ENCODE measurements around the gene EMC8. TPM values are rescaled to one million over a fixed set of nuclear protein-coding genes. Genes with fewer than 3 reads are reported as not detected.

EMC8 gene
- total RNA-seq, 1 experiment from 2014 or later: 73.0 TPM

DNA sequence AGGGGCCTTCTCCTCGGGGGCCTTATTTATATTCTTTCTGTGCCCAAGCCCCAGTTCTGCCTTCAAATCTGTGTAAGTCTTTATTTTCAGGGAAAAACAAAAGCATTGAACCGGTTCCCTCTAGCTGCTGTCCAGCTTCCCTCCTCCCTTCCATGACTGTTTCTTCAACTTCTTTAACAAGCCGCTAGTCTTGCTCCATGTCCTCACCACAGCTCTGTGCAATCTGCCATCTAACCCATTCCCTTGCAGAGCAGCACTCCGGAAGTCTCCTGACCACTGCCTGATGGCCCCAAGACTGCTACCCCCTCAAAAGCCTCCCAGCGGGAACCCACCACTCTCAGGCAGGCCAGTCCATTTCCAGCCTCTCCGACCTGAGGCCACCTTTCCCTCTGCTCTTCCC is 16.9 kb downstream of the EMC8 start:
- Histone ChIP-seq H3K27me3 (ENCODE audit: insufficient read depth, low read length) (no peaks in the 10 kb centered on the region), H3K36me3 (ENCODE audit: control insufficient read depth in 1 of 2, insufficient read depth in 2 of 2, low read length in 2 of 2) (peaks cover 20 to 56% of the 10 kb centered on the region in 2 experiments; a peak in 3 of 4 replicates), H3K4me2 (ENCODE audit: low read length) (no peak overlapping the region), H4K20me1 (ENCODE audit: insufficient read depth) (no peaks in the 10 kb centered on the region; the same call in 1 of the 2 replicates), H2AFZ (ENCODE audit: low read depth, low read length, poor library complexity, severe bottlenecking) (no peak overlapping the region), H3K79me2 (ENCODE audit: insufficient read depth, low read length) (peaks cover 58% of the 10 kb centered on the region), H3K27ac (ENCODE audit: low read depth, low read length) (no peak overlapping the region), H3K9ac (ENCODE audit: low read length) (no peak overlapping the region), H3K4me3 (replicated peaks in 1 of 2; ENCODE audit: low read depth in 1 of 2, low read length in 2 of 2) (no peak overlapping the region), H3K9me2 (ENCODE audit: insufficient read depth) (no peaks in the 10 kb centered on the region), H3K9me3 (ENCODE audit: control insufficient read depth in 1 of 2, insufficient read depth in 1 of 2, low read depth in 1 of 2, low read length in 2 of 2) (no peaks in the 10 kb centered on the region), H3K4me1 (ENCODE audit: control insufficient read depth in 1 of 2, insufficient read depth in 2 of 2, low read length in 2 of 2) (no peaks in the 10 kb centered on the region)
- ATAC-seq (no peak), DNase-seq (ENCODE audit: low read depth, low spot score) (no peak)
- POLR2A ChIA-PET: no interaction called here
- intact Hi-C loops (cut with micrococcal nuclease): no loop called here
- no TSS peak for BruUV-seq (replicated peaks)
- RAD21 ChIA-PET (ENCODE audit: low non-redundant PET in 1 of 2, low total read pairs in 2 of 2, uncharacterized antibody in 2 of 2, unreplicated experiment in 2 of 2): no interaction called here
- CTCF ChIA-PET: no interaction called here
- TF ChIP-seq EGR1 (IDR thresholded peaks at IDR 0.05; ENCODE audit: low read depth) (no peak), MAX (IDR thresholded peaks at IDR 0.05) (no peak), JUND (IDR thresholded peaks at IDR 0.05) (no peak), REST (IDR thresholded peaks at IDR 0.05; ENCODE audit: low read depth) (no peak), SIN3A (IDR thresholded peaks at IDR 0.05; ENCODE audit: low read depth) (no peak), POLR2AphosphoS5 (IDR thresholded peaks at IDR 0.05; ENCODE audit: low read depth, low read length) (no peak), TCF7L2 (IDR thresholded peaks at IDR 0.05; ENCODE audit: borderline replicate concordance, extremely low read depth, insufficient read depth, insufficient read length) (no peak), CBX3 (IDR thresholded peaks at IDR 0.05; ENCODE audit: low read depth) (no peak), YY1 (IDR thresholded peaks at IDR 0.05; ENCODE audit: extremely low read depth, insufficient replicate concordance, low read depth, low read length) (no peak), EZH2phosphoT487 (IDR thresholded peaks at IDR 0.05; ENCODE audit: borderline replicate concordance) (no peak), ZFX (IDR thresholded peaks at IDR 0.05) (no peak), SRF (IDR thresholded peaks at IDR 0.05; ENCODE audit: low read depth) (no peak), RAD21 (IDR thresholded peaks at IDR 0.05; ENCODE audit: low read depth) (no peak), EZH2 (IDR thresholded peaks at IDR 0.05) (no peak), ZNF274 (IDR thresholded peaks at IDR 0.05; ENCODE audit: low read depth, low read length) (no peak), FOSL1 (IDR thresholded peaks at IDR 0.05; ENCODE audit: low read depth) (no peak), ZBTB33 (IDR thresholded peaks at IDR 0.05; ENCODE audit: extremely low read depth, insufficient replicate concordance, low read length) (no peak), CTCF (IDR thresholded peaks at IDR 0.05 in 2 of 3, conservative IDR thresholded peaks at IDR 0.05 in 1 of 3; ENCODE audit: borderline replicate concordance in 1 of 3, insufficient read depth in 1 of 3, low read depth in 2 of 3, low read length in 2 of 3) (no peak), POLR2A (IDR thresholded peaks at IDR 0.05; ENCODE audit: borderline replicate concordance, extremely low read depth, insufficient read depth, insufficient read length) (no peak)
